GM23248 (cell line): ENCODE data around the gene PPHLN1.

Source experiments
- EZH2 ChIP-seq: fragments of 200-600 bp; sonication (generic); IDR thresholded peaks from 2 replicates; pipeline ENCODE4 v1.6.1; 2018; ENCODE audit warnings: antibody characterized with exemption, mild to moderate bottlenecking; ENCODE audit not compliant: insufficient read depth, poor library complexity, severe bottlenecking
- EZH2phosphoT487 ChIP-seq: fragments of 200-600 bp; sonication (generic); IDR thresholded peaks from 2 replicates; pipeline ENCODE4 v1.6.1; 2018; ENCODE audit warnings: antibody characterized with exemption, moderate library complexity, mild to moderate bottlenecking, low read depth; ENCODE audit not compliant: insufficient read depth

DNA sequence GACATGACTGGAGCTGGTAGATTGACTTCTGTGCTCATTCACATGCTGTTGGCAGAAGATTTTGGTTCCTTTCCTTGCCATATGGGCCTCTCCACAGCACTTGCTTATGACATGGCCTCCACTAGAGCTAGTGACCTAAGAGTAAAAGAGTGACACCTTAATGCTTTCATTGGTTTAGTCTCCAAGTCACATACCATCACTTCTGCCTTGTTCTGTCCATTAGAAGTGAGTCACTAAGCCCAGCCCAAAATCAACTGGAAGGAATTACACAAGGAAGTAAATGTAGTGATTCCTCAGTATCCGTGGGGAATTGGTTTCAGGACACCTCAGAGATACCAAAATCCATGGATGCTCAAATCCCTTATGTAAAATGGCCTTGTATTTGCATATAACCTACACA lies 81.3 kb downstream of the PPHLN1 start:
- no peak for TF ChIP-seq EZH2phosphoT487
- TF ChIP-seq EZH2, result no peak
